ENCODE measurements around the gene SHMT2. TPM values are rescaled to one million over a fixed set of nuclear protein-coding genes. Genes with fewer than 3 reads are reported as not detected.

The SHMT2 gene
- total and polyA plus RNA-seq, 2 experiments from 2014 or later: 125 to 387 TPM

GRCh38 chr12:57203791-57204190, 25.7 kb upstream of the SHMT2 start:
- Mint-ChIP-seq H3K4me1 (no peaks in the 10 kb centered on the region), H3K36me3 (ENCODE audit: low read depth) (peaks cover 86% of the 10 kb centered on the region), H3K27me3 (ENCODE audit: insufficient read depth, low read depth, poor library complexity) (peaks cover 21% of the 10 kb centered on the region), H3K9me3 (no peaks in the 10 kb centered on the region; the same call in 2 of the 3 replicates), H3K27ac (no peak overlapping the region), H3K4me3 (no peak overlapping the region)
- H3K27me3 ChIP-seq (ENCODE audit: insufficient read depth): no peaks in the 10 kb centered on the region
- no peak overlapping the region for H2AFZ ChIP-seq
- H3K79me2 ChIP-seq (replicated peaks; ENCODE audit: insufficient read depth): no peaks in the 10 kb centered on the region
- no peak overlapping the region for H3K4me3 ChIP-seq
- peaks cover 19% of the 10 kb centered on the region for H3K36me3 ChIP-seq (ENCODE audit: insufficient read depth)
- no peak overlapping the region for H3K27ac ChIP-seq (ENCODE audit: low read depth)
- H3F3A ChIP-seq (replicated peaks; ENCODE audit: low read depth): no peaks in the 10 kb centered on the region
- no peaks in the 10 kb centered on the region for H3K9me2 ChIP-seq (ENCODE audit: insufficient read depth)
- no peak for TF ChIP-seq EZH2 (IDR thresholded peaks at IDR 0.05; ENCODE audit: low read depth, unreplicated experiment)
- no peak for TF ChIP-seq ZNF114 (CRISPR knock-in tag; IDR thresholded peaks at IDR 0.05)
- no peak for TF ChIP-seq POLR2AphosphoS5 (IDR thresholded peaks at IDR 0.05; ENCODE audit: low read depth)
- no peak for TF ChIP-seq CTCF (conservative IDR thresholded peaks at IDR 0.05; ENCODE audit: low read depth in 2 of 2)
- TF ChIP-seq, protein P1, sequence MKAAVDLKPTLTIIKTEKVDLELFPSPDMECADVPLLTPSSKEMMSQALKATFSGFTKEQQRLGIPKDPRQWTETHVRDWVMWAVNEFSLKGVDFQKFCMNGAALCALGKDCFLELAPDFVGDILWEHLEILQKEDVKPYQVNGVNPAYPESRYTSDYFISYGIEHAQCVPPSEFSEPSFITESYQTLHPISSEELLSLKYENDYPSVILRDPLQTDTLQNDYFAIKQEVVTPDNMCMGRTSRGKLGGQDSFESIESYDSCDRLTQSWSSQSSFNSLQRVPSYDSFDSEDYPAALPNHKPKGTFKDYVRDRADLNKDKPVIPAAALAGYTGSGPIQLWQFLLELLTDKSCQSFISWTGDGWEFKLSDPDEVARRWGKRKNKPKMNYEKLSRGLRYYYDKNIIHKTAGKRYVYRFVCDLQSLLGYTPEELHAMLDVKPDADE (IDR thresholded peaks at IDR 0.05): no peak
- no peak for TF ChIP-seq STAT1 (IDR thresholded peaks at IDR 0.05; ENCODE audit: unreplicated experiment)
- no peak for TF ChIP-seq NANOG (IDR thresholded peaks at IDR 0.05; ENCODE audit: borderline replicate concordance)
- TF ChIP-seq CREB1 (CRISPR knock-in tag; IDR thresholded peaks at IDR 0.05; ENCODE audit: low read depth): no peak
- TF ChIP-seq REST (IDR thresholded peaks at IDR 0.05; ENCODE audit: unreplicated experiment): no peak
- TF ChIP-seq ZNF331 (CRISPR knock-in tag; IDR thresholded peaks at IDR 0.05; ENCODE audit: low read depth): no peak
- TF ChIP-seq JUNB (IDR thresholded peaks at IDR 0.05; ENCODE audit: unreplicated experiment): no peak
- ATAC-seq: no peak
- no peaks in the 10 kb centered on the region for H3K4me1 ChIP-seq (ENCODE audit: insufficient read depth)
- H4K20me1 ChIP-seq (replicated peaks; ENCODE audit: insufficient read depth): no peaks in the 10 kb centered on the region; the same call in 1 of the 2 replicates
- H3K4me2 ChIP-seq: no peak overlapping the region
- DNase-seq (ENCODE audit: low spot score): no peak
